Heart right ventricle (tissue), 16 donors: ENCODE measurements around the gene SP8. TPM values are rescaled to one million over a fixed set of nuclear protein-coding genes. Genes with fewer than 3 reads are reported as not detected.
"Not testable (repeated sequence)": the region's sequence is repeated elsewhere in the genome, so short reads cannot be mapped to it uniquely, and the experiment has no call there.

Source experiments
- ATAC-seq, 8 donors: fragments of 200-7000 bp; cut with Tn5 transposase; one replicate each; pipeline ENCODE4 v1.9.1; 2020; ENCODE audit warnings: mild to moderate bottlenecking in 8 of 8, moderate library complexity in 8 of 8, moderate number of reproducible peaks in 1 of 8
- DNase-seq, 2 donors: peaks; one replicate each; pipeline ENCODE4 v3.0.0-alpha.2; 2020
- H3K27ac ChIP-seq, 10 donors: fragments of 200-600 bp; sonication (generic) in 2 of 10; one replicate each; pipeline versions ENCODE4 v1.5.0 to v1.8.0; 2020 to 2022; ENCODE audit warnings: mild to moderate bottlenecking in 3 of 10
- H3K27me3 ChIP-seq, 7 donors: fragments of 200-600 bp; one replicate each; pipeline ENCODE4 v1.8.0; 2021 to 2022; ENCODE audit warnings: mild to moderate bottlenecking in 2 of 7
- H3K36me3 ChIP-seq, 9 donors: fragments of 200-600 bp; sonication (generic) in 1 of 9; one replicate each; pipeline versions ENCODE4 v1.5.0 to v1.8.0; 2020 to 2022; ENCODE audit warnings: mild to moderate bottlenecking in 2 of 9
- H3K4me1 ChIP-seq, 9 donors: fragments of 200-600 bp; sonication (generic) in 1 of 9; one replicate each; pipeline versions ENCODE4 v1.5.0 to v1.8.0; 2020 to 2022; ENCODE audit warnings: mild to moderate bottlenecking in 4 of 9
- H3K4me3 ChIP-seq, 10 donors: fragments of 200-600 bp; sonication (generic) in 2 of 10; one replicate each; pipeline versions ENCODE4 v1.5.0 to v1.8.0; 2020 to 2022; ENCODE audit warnings: mild to moderate bottlenecking in 7 of 10, moderate library complexity in 2 of 10
- H3K9me3 ChIP-seq, 11 donors: fragments of 200-600 bp in 10 of 11; sonication (generic) in 2 of 11; one replicate each; pipeline versions ENCODE4 v1.5.0 to v1.8.0; 2013 to 2022; ENCODE audit warnings: mild to moderate bottlenecking in 2 of 11, control low read depth in 1 of 11, moderate library complexity in 1 of 11
- WGBS, 2 donors: extraction: QIAGEN DNeasy Blood & Tissue Kit; methylation state at CpG; one replicate each; pipeline ENCODE4 v1.1.7; 2013; ENCODE audit warnings: inconsistent platforms in 1 of 2; 5-methylcytosine and 5-hydroxymethylcytosine counted together
- intact Hi-C, 10 donors: fragments of 100-400 bp; cut with DNase I; formaldehyde crosslinking; loops; one replicate each; pipeline versions ENCODE4 v1.11.1 to v1.14.2; 2022
- long read RNA-seq, 3 donors: library from polyadenylated mRNA; unstranded; transcript quantifications; one replicate each; pipeline ENCODE4 v2.0.0, GENCODE V29; 2020 to 2021
- polyA plus RNA-seq, 2 donors: library from polyadenylated mRNA; stranded (reverse); fragments of 200-250 nt; gene quantifications; one replicate each; pipeline ENCODE4 v1.2.3, GENCODE V29; 2013
- total RNA-seq, 10 donors: library from RNA; stranded (reverse); fragmentation: NEBNext Ultra II Directional in 3 of 10; extraction: Animal tissue kit (Norgen Biotek cat#: 25700) in 3 of 10; gene quantifications; one replicate each; pipeline versions ENCODE4 v1.2.1 to v1.2.4, GENCODE V29; 2021 to 2023
- TF ChIP-seq, protein P1 (sequence below), 9 donors: fragments of 200-600 bp; sonication (generic) in 2 of 9; IDR thresholded peaks; one replicate each; pipeline versions ENCODE4 v1.5.0 to v1.8.0; 2021 to 2022; ENCODE audit warnings: antibody characterized with exemption in 9 of 9, mild to moderate bottlenecking in 5 of 9, moderate library complexity in 1 of 9
- donor health status: Arrhythmogenic right ventricular cardiomyopathy.
- donor health status: ischemic (EF 13 %, LVEDD 7.1; RV severe dilation, severe dysfunction).
- donor health status: healthy with polysubstance abuse.
- donor health status: DM: no; HTN: yes; CAD: no.
- donor health status: DM: no; HTN: no; CAD: no.
- donor health status: ischemic (EF 25% LVEDD 6.9; RV normal size, moderate dysfunction).
- donor health status: ischemic (EF 25% LVEDD 5.7; RV mildly dilated, moderate dysfunction).
- donor health status: healthy.
- donor health status: DM: yes; HTN: yes; CAD: no.
- donor health status: Ischemic cardiomyopathy.
- donor health status: ischemic (EF 35%, LVEDD 5.7; RV mildly dilated, moderate dysfunction).
- donor health status: nonischemic (EF 11% LVEDD 7.7; RV severe dilation, severe dysfunction).
- donor health status: DM: yes; HTN: yes; CAD: no.
- donor health status: PGD.
- donor health status: ischemic (EF 29% LVEDD 5.4; RV normal size, mild dysfunction).
- donor health status: nonischemic (EF 23%, LVEDD 6.1; RV moderate dilation, normal function).

Gene SP8
- total RNA-seq (not detected), polyA plus RNA-seq (not detected)
- long read RNA-seq, donor 1 = 0 reads
- long read RNA-seq, donor 2 = 0 reads
- long read RNA-seq, donor 3 = 0 reads

DNA sequence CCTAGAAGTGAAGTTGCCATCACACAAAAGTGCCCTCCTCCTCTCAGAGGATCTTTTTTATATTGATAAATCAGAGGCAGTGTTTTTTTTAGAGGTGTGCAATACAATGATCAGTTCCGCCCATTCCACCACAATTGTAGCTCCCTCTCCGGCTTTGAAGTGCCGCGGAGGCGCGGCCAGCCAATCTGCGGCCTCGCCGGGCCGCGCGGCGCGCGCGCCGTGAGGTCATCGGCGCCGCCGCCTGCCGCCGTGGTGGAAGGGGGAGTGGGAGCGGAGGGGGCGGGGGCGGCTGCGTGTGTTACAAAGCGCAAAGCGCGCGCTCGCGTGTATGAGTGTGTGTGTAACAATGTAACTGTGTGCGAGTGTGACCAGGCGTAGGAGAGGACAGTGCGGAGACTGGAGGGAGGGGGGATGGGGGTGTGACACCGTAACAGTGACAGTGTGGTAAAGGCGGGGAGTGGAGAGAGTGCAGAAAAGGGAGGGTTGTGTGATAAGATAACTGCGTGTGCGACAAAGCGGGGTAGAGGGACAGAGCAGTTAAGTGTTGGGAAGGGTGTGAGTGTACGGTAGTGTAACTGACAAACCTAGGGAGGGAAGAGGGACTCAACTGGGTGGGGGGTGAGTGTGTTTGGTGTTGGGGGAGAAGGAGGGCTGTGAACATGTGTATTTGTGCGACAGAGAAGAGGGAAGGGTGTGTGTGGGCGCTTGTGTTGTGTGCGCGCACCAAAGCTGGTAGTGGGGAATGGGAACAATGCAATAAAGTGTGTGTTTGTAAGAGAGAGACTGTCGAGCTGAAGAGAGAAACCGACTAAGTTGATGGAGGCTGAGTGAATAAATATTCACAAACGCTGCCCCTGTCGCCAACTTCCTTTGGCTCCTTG is at the start of gene SP8:
TSS of gene SP8 (minus strand) at position 108 of the 881 bp plus-strand sequence. CDS start at position 20, 88 bp downstream.
- H3K36me3 ChIP-seq = no peaks in the 10 kb centered on the region
- no peaks in the 10 kb centered on the region for H3K9me3 ChIP-seq
- WGBS, 2 donors = 2 to 4% methylated on average over 50 of the region's 50 CpGs
- peaks cover 0 to 46% (median 28%) of the 10 kb centered on the region in 9 donors for H3K4me1 ChIP-seq
- intact Hi-C loops = loop anchor here in 1 of 10 donors (10.0 kb wide), 1 partner anchor 468 kb away; no protein-coding TSS in a partner anchor
- no peak within 1 kb of the TSS for H3K27ac ChIP-seq
- H3K27me3 ChIP-seq = peaks cover 32 to 100% (median 100%) of the 10 kb centered on the region in 7 donors
- peak within 1 kb of the TSS in 8 of 10 donors; percentile 18 to 38 (median 28) for H3K4me3 ChIP-seq
- TF ChIP-seq, protein P1, sequence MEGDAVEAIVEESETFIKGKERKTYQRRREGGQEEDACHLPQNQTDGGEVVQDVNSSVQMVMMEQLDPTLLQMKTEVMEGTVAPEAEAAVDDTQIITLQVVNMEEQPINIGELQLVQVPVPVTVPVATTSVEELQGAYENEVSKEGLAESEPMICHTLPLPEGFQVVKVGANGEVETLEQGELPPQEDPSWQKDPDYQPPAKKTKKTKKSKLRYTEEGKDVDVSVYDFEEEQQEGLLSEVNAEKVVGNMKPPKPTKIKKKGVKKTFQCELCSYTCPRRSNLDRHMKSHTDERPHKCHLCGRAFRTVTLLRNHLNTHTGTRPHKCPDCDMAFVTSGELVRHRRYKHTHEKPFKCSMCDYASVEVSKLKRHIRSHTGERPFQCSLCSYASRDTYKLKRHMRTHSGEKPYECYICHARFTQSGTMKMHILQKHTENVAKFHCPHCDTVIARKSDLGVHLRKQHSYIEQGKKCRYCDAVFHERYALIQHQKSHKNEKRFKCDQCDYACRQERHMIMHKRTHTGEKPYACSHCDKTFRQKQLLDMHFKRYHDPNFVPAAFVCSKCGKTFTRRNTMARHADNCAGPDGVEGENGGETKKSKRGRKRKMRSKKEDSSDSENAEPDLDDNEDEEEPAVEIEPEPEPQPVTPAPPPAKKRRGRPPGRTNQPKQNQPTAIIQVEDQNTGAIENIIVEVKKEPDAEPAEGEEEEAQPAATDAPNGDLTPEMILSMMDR (IDR thresholded peaks at IDR 0.05) = no peak
- DNase-seq (peak in 1 of 2 donors; percentile 11), ATAC-seq (peak in 2 of 8 donors; percentile 17 to 63)

DNA sequence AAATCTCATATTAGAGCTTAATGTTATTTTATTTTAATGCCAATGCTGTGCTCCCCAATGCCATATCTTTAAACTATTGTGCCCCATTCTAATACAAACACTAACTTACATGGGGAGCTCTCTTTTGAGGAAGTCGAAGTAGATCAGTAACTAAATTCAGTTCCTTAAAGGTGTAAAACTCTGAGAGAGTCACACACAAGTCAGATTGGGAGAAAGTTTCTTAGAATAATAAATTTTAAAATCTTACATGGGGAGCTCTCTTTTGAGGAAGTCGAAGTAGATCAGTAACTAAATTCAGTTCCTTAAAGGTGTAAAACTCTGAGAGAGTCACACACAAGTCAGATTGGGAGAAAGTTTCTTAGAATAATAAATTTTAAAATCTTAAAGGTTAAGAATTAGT is 49.7 kb upstream of the SP8 start:
- WGBS, 2 donors = 77 to 80% methylated on average over 2 of the region's 2 CpGs
- H3K4me3 ChIP-seq, ATAC-seq, H3K4me1 ChIP-seq, H3K27ac ChIP-seq, H3K36me3 ChIP-seq, DNase-seq, H3K9me3 ChIP-seq, intact Hi-C loops: not testable (repeated sequence)
- peaks cover 0 to 15% (median 0%) of the 10 kb centered on the region in 7 donors for H3K27me3 ChIP-seq

DNA sequence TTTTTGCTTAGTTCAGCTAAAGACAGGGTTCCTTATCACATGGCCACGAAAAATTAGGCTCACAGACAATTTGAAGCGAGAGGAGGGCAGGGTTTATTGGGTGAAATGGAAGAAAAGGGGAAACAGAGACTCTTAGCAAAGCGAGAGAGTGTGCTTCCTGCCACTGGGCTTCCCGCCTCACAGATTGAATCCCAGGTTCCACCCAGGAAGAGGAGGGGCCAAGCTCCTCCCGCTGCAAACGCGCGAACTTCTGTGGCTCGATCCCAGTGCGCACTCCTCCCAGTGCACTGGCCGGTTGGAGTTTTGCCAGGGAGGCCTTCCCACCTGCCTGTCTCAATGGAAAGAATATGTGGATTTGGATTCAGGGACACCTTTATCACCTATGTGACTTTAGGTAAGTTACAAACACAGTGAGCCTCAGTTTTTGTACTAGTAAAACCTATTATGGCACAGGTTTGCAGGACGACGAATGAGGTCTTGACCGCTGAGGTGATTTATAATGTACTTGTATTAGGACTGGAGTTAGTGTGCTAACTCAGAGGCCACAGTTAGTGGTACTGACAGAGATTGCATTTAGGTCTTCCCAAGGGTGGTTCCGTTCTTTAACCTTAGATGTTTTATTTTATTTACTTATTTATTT is 48.5 kb upstream of the SP8 start:
- DNase-seq = no peak
- no peaks in the 10 kb centered on the region for H3K4me1 ChIP-seq
- H3K27ac ChIP-seq = no peak overlapping the region
- peaks cover 0 to 15% (median 0%) of the 10 kb centered on the region in 7 donors for H3K27me3 ChIP-seq
- no peaks in the 10 kb centered on the region for H3K36me3 ChIP-seq
- no peak overlapping the region for H3K4me3 ChIP-seq
- intact Hi-C loops = no loop called here
- TF ChIP-seq, protein P1 (IDR thresholded peaks at IDR 0.05) = no peak
- H3K9me3 ChIP-seq = peaks cover 0 to 3% (median 0%) of the 10 kb centered on the region in 11 donors
- WGBS, 2 donors = 82 to 83% methylated on average over 15 of the region's 15 CpGs
- ATAC-seq = no peak

DNA sequence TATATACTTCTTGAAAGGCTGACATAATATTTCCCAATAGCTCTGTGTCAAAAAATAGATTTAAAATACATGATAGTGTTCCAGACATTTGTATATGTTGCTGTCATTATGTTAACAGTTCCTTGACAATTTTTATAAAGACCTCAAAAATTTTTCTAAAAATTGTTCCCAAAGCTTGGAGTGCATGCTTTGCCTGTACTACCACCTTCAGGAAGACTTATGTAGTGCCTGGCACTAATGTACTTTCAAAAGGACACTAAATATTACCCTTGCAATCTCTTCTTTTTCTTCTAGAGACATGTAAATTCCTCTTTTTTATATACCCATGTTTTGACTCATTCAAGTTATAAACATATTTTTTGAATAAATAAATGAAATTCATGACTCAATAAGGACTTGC is 48.0 kb upstream of the SP8 start:
- TF ChIP-seq, protein P1 (IDR thresholded peaks at IDR 0.05) = no peak
- H3K4me3 ChIP-seq = no peak overlapping the region
- no peak overlapping the region for H3K27ac ChIP-seq
- peaks cover 0 to 3% (median 0%) of the 10 kb centered on the region in 11 donors for H3K9me3 ChIP-seq
- no peaks in the 10 kb centered on the region for H3K4me1 ChIP-seq
- H3K36me3 ChIP-seq = no peaks in the 10 kb centered on the region
- H3K27me3 ChIP-seq = peaks cover 0 to 15% (median 0%) of the 10 kb centered on the region in 7 donors
- intact Hi-C loops = no loop called here
- ATAC-seq (no peak), DNase-seq (no peak)
